Stimulated activated CD8-positive, alpha-beta memory T cell treated with anti-CD3 and anti-CD28 coated beads, Interleukin-7, amount 100 ng/mL, for 4 hours (primary cell): ENCODE results near the gene WNT7A.

ENCODE experiments used
- DNase-seq, 2 donors: peaks; one replicate each; pipeline ENCODE4 v3.0.0-alpha.2; 2020; ENCODE audit warnings: low read depth in 2 of 2

WNT7A gene

DNA sequence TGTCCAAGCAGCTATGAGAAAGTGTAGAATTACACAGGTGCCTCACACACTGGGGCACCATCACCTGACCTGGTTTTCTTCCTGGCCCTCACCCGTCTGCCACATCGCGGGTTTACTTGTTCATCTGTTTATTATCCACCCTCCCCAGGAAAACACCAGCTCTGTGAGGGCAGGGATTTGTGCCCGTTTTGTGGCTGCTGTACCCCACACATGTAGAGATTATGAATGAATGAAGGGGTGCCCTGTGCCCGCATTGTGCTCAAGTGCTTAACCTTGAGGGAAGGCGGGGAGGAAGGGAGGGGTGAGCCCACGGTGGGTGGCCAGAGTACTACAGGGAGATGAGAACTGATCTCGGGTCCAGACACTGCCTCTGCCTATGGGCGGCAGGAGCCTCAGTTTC is 108.4 kb downstream of the WNT7A start:
- no peak for DNase-seq

DNA sequence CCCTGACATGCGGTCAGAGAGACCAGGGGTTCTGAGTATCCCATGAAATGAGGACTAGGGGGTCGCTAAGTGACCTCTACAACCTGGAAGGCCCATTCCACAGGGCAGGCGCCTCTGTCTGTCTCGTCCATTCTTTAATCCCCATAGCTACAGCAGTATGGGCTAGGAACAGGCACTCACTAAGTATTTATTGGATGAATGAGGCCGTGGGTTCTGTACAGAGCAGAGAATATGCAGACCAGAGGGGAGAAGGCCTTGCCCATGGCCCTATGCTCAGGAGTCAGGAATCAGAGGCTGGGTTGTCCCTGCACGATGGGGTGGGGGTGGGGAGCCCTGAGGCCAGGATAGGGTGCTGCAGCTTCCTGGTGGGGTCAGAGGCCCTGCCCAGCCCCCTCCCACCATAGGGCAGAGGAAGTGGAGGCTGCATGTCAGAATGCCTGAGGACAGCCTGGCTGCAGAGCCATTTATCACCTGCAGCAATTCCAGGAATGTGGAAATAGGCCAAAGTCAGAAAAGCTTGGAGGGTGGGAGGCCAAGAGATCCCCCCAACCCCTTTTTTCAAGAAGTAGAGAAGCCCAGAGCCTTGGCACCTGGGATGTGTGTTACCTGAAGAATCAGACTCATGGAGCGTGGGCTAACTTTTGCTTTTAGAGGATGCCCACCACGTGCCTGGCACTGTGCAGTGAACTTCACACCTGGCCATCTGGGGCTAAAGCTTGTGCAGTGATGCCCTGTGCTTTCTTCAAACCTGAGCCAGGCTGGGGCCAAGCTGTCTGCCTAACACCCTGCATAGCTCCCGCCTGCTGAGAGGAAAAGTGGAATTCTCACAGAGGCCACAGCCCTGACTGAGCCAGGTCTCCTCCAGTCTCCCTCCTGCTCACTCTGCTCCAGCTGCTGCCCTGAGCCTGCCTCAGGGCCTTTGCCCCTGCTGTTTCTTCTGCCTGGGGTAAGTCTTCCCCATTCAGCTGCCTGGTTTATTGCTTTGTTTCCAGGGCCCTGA is 109.4 kb downstream of the WNT7A start:
- no peak for DNase-seq

DNA sequence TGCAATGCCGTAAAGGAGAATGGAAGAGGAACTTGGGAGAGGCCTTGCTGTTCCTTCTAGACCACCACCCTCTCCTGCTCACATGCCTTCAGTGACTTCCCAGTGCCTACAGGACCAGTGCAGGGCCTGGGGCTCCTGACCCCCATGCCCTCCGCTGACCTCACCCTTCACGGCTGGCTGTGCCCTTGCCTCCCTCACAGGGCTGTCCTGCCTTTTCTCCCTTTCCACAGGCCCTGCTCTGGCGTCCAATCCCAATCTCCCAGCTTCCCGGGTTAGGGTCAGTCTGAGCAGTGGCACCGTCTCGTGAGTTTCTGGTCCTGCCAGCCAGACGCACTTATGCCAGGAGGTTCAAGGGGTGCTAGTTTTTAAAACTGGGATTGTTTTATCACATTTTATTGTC is 110.4 kb downstream of the WNT7A start:
- DNase-seq, result no peak

DNA sequence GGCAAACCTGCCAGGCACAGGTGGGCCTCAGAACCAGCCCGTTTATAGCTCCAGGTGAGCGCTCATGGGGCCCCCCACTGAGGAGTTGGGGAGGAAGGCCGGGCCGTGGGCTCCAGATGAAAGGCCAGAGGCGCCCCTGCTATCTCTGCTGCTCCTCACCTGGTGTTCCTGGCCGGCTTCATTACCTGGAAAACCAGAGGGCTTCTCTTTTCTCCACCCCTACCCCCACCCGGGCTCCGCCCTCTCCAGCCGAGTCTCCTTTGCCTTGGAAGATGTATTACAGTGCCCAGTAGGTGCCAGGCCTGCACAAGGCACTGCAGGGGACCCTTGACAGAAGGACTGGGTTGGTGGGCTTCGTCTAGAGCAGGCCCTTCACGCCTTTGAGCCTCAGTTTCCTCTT is 111.4 kb downstream of the WNT7A start:
- DNase-seq, result no peak

DNA sequence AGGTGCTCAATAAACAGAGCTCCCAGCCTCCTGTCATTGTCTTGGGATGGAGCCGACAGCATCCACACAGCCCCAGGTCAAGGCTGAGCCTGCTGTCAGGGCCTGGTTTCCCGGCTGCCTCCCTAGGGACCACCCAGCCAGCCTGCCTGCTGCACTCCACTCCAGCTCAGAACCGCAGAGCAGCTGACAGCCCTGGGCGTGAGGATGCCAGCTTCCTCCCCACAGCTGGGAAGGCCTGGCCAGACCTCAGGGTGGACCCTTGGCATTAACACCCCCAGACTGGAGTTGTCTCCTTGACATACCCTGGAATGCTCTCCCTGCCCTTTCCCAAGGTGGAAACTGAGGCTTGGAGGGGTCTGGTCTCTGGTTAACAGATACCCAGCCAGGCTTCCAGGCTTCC is 112.0 kb downstream of the WNT7A start:
- no peak for DNase-seq

DNA sequence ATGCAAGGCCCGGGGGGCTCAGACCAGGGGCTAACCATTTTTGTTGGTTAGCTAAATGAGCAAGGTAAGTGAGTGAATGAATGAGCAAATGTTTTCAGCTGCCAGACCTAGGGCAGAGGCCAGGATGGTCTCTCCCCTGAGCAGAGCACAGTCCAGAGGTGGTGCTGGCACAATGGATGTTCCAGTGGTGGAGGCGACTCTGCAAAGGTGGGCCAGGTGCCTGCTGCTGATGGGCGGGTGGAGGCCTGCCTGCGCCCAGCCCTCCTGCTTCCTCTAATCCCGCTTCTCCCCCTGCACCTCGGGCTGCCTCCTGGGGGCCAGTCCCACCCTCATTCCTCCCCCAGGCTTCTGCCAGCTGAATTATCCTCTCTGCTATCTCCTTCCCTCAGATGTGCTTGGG is 112.8 kb downstream of the WNT7A start:
- DNase-seq, result no peak
